H1 (cell line): ENCODE measurements around the gene MDM4. TPM values are rescaled to one million over a fixed set of nuclear protein-coding genes. Genes with fewer than 3 reads are reported as not detected.

Source experiments
- CTCF ChIA-PET: fragments of 300-600 bp; sonication (Branson Sonifier 250); formaldehyde crosslinking; loops from one replicate; lab custom pipeline; 2021; ENCODE audit not compliant: partially characterized antibody; lab: Charles Lee
- POLR2A ChIA-PET: fragments of 300-600 bp; sonication (Branson Sonifier 250); formaldehyde crosslinking; loops from one replicate; lab custom pipeline; 2021; ENCODE audit warnings: inconsistent platforms; ENCODE audit not compliant: partially characterized antibody; lab: Charles Lee
- DNase-seq, 2 experiments: peaks; one replicate each; pipeline versions ENCODE4 v3.0.0 to v3.0.0-alpha.2; 2010 to 2022; ENCODE audit warnings: low spot score in 2 of 2, low read depth in 1 of 2, mixed read lengths in 1 of 2
- FAIRE-seq: peaks from 2 replicates; lab custom pipeline; 2011; peaks lifted over from hg19 to GRCh38; lab: Jason Lieb, UNC
- H2AFZ ChIP-seq: 2 replicates; pipeline ENCODE4 v1.8.1; 2012; ENCODE audit warnings: low read length, inconsistent platforms
- H2AK5ac ChIP-seq: 2 replicates; pipeline ENCODE4 v1.6.1; 2013; ENCODE audit warnings: low read depth, low read length
- H2BK120ac ChIP-seq: replicated peaks from 2 replicates; pipeline ENCODE3; 2013; ENCODE audit warnings: low read depth, low read length, inconsistent platforms
- H2BK12ac ChIP-seq: 2 replicates; pipeline ENCODE4 v1.6.1; 2013; ENCODE audit warnings: low read depth, low read length
- H2BK15ac ChIP-seq: 2 replicates; pipeline ENCODE4 v1.6.1; 2013; ENCODE audit warnings: low read length
- H2BK20ac ChIP-seq: 2 replicates; pipeline ENCODE4 v1.6.1; 2013; ENCODE audit warnings: low read length
- H2BK5ac ChIP-seq: 2 replicates; pipeline ENCODE4 v1.6.1; 2013; ENCODE audit warnings: low read depth, low read length
- H3K14ac ChIP-seq: 2 replicates; pipeline ENCODE4 v1.6.1; 2013; ENCODE audit warnings: inconsistent platforms; ENCODE audit not compliant: insufficient read length
- H3K18ac ChIP-seq: 2 replicates; pipeline ENCODE4 v1.6.1; 2013; ENCODE audit warnings: low read length; ENCODE audit errors: extremely low read depth
- H3K23ac ChIP-seq: 2 replicates; pipeline ENCODE4 v1.6.1; 2013; ENCODE audit warnings: inconsistent platforms; ENCODE audit not compliant: insufficient read length
- H3K23me2 ChIP-seq: 2 replicates; pipeline ENCODE4 v1.6.1; 2013; ENCODE audit warnings: low read depth, low read length
- H3K27ac ChIP-seq: 2 replicates; pipeline ENCODE4 v1.6.1; 2011; ENCODE audit warnings: low read depth, low read length, inconsistent platforms
- H3K27me3 ChIP-seq, 4 experiments: replicated peaks in 1 of 4; 1 replicate in 1 of 4; 2 replicates in 3 of 4; pipeline versions ENCODE4 v1.6.1 to v1.8.1; 2011 to 2013; ENCODE audit warnings: low read length in 3 of 4, mild to moderate bottlenecking in 3 of 4, inconsistent platforms in 2 of 4, mixed read lengths in 2 of 4, moderate library complexity in 1 of 4; ENCODE audit not compliant: control insufficient read depth in 3 of 4, insufficient read depth in 3 of 4; ENCODE audit errors: extremely low read depth in 1 of 4
- H3K36me3 ChIP-seq, 4 experiments: 2 replicates each; pipeline versions ENCODE4 v1.6.1 to v1.8.1; 2011 to 2013; ENCODE audit warnings: mild to moderate bottlenecking in 4 of 4, low read length in 3 of 4, moderate library complexity in 2 of 4, control low read depth in 1 of 4, inconsistent platforms in 1 of 4; ENCODE audit not compliant: insufficient read depth in 4 of 4, control insufficient read depth in 2 of 4
- H3K4ac ChIP-seq: replicated peaks from 2 replicates; pipeline ENCODE3; 2013; ENCODE audit warnings: low read length, low read depth, mixed read lengths, inconsistent platforms; ENCODE audit not compliant: insufficient read length
- H3K4me1 ChIP-seq, 4 experiments: replicated peaks in 1 of 4; 1 replicate in 1 of 4; 2 replicates in 3 of 4; pipeline versions ENCODE4 v1.6.1 to v1.8.1; 2011 to 2013; ENCODE audit warnings: low read length in 3 of 4, inconsistent platforms in 2 of 4, mixed read lengths in 1 of 4; ENCODE audit not compliant: insufficient read depth in 4 of 4, control insufficient read depth in 3 of 4
- H3K4me2 ChIP-seq, 2 experiments: 2 replicates each; pipeline versions ENCODE4 v1.6.1 to v1.8.1; 2011 to 2013; ENCODE audit warnings: low read depth in 2 of 2, low read length in 2 of 2, control low read depth in 1 of 2, inconsistent platforms in 1 of 2, mild to moderate bottlenecking in 1 of 2; ENCODE audit not compliant: insufficient read depth in 1 of 2
- H3K4me3 ChIP-seq, 4 experiments: fragments of 200-600, 300-600 bp in 1 of 4; sonication (generic), shearing (Covaris generic), sonication (Bioruptor Twin) in 1 of 4; 2 replicates each; pipeline versions ENCODE4 v1.5.1 to v1.8.1; 2011 to 2016; ENCODE audit warnings: low read length in 4 of 4, low read depth in 3 of 4, control low read depth in 2 of 4, inconsistent platforms in 2 of 4, mild to moderate bottlenecking in 2 of 4, mixed read lengths in 1 of 4, moderate library complexity in 1 of 4; ENCODE audit not compliant: insufficient read depth in 2 of 4; ENCODE audit errors: extremely low read depth in 1 of 4
- H3K56ac ChIP-seq: replicated peaks from 2 replicates; pipeline ENCODE3; 2013; ENCODE audit warnings: low read depth, mild to moderate bottlenecking, mixed read lengths, low read length, inconsistent platforms; ENCODE audit not compliant: insufficient read length
- H3K79me1 ChIP-seq: 2 replicates; pipeline ENCODE4 v1.6.1; 2013; ENCODE audit warnings: low read depth, low read length, control low read depth
- H3K79me2 ChIP-seq, 2 experiments: 2 replicates each; pipeline versions ENCODE4 v1.6.1 to v1.8.1; 2012 to 2013; ENCODE audit warnings: low read length in 2 of 2, mild to moderate bottlenecking in 2 of 2, inconsistent platforms in 1 of 2; ENCODE audit not compliant: insufficient read depth in 2 of 2, control insufficient read depth in 1 of 2
- H3K9ac ChIP-seq, 4 experiments: replicated peaks in 1 of 4; 1 replicate in 1 of 4; 2 replicates in 3 of 4; pipeline versions ENCODE4 v1.6.1 to v1.8.1; 2011 to 2013; ENCODE audit warnings: low read depth in 3 of 4, low read length in 3 of 4, control low read depth in 2 of 4, mild to moderate bottlenecking in 2 of 4, moderate library complexity in 2 of 4, inconsistent platforms in 1 of 4; ENCODE audit errors: extremely low read depth in 1 of 4
- H3K9me3 ChIP-seq, 2 experiments: 2 replicates each; pipeline versions ENCODE4 v1.6.1 to v1.8.1; 2012 to 2013; ENCODE audit warnings: mild to moderate bottlenecking in 2 of 2, moderate library complexity in 2 of 2, control low read depth in 1 of 2, inconsistent platforms in 1 of 2, low read depth in 1 of 2, low read length in 1 of 2, mixed read lengths in 1 of 2; ENCODE audit not compliant: insufficient read depth in 2 of 2
- H4K20me1 ChIP-seq, 2 experiments: replicated peaks in 1 of 2; 2 replicates each; pipeline versions ENCODE3 to v1.8.1; 2011 to 2013; ENCODE audit warnings: inconsistent platforms in 2 of 2, low read length in 2 of 2, mild to moderate bottlenecking in 1 of 2; ENCODE audit not compliant: insufficient read depth in 2 of 2, control insufficient read depth in 1 of 2
- H4K5ac ChIP-seq: 2 replicates; pipeline ENCODE4 v1.6.1; 2013; ENCODE audit warnings: low read length, low read depth, mixed read lengths, inconsistent platforms; ENCODE audit not compliant: insufficient read length
- H4K8ac ChIP-seq: 2 replicates; pipeline ENCODE4 v1.8.0; 2013; ENCODE audit warnings: mild to moderate bottlenecking, moderate library complexity, low read length, inconsistent platforms; ENCODE audit not compliant: insufficient read depth; ENCODE audit errors: extremely low read depth
- H4K91ac ChIP-seq: replicated peaks from 2 replicates; pipeline ENCODE3; 2013; ENCODE audit warnings: low read length, mixed read lengths, inconsistent platforms; ENCODE audit not compliant: insufficient read length
- BACH1 ChIP-seq: IDR thresholded peaks from 2 replicates; pipeline ENCODE4 v1.6.1; 2012; ENCODE audit warnings: low read length, improper control_type of control experiment
- MAFK ChIP-seq: IDR thresholded peaks from 2 replicates; pipeline ENCODE4 v1.6.1; 2012; ENCODE audit warnings: low read depth, mild to moderate bottlenecking, improper control_type of control experiment, low read length
- PHF8 ChIP-seq: fragments of 200-600 bp; sonication (generic); conservative IDR thresholded peaks from 2 replicates; pipeline ENCODE4 v1.7.1; 2012; ENCODE audit warnings: low read depth, mild to moderate bottlenecking, inconsistent platforms, low read length, moderate library complexity
- WGBS, 2 experiments: shearing (Covaris generic) in 1 of 2; methylation state at CpG; one replicate each; pipeline versions ENCODE4 v1.1.6 to v1.1.7; 2013 to 2015; ENCODE audit warnings: low lambda C conversion rate in 2 of 2, mixed read lengths in 2 of 2, inconsistent platforms in 1 of 2, low coverage in 1 of 2, missing lambda C conversion rate in 1 of 2; ENCODE audit not compliant: insufficient replicate concordance in 2 of 2, insufficient coverage in 1 of 2, insufficient read length in 1 of 2; ENCODE audit errors: extremely low coverage in 1 of 2, missing lambda C conversion rate in 1 of 2; 5-methylcytosine and 5-hydroxymethylcytosine counted together
- polyA plus RNA-seq, 7 experiments: library from polyadenylated mRNA; depleted of rRNA in 3 of 7; stranded (reverse) in 5 of 7; unstranded in 2 of 7; fragments of >200 nt in 5 of 7; fragments of 200-250 nt in 2 of 7; gene quantifications; 1 replicate in 5 of 7; 2 replicates in 1 of 7; 4 replicates in 1 of 7; pipeline versions ENCODE4 v1.2.1 to v1.2.3, GENCODE V29; 2011 to 2013; ENCODE audit warnings: missing spikeins in 2 of 7, mixed read lengths in 2 of 7
- total RNA-seq: library from RNA; stranded (reverse); fragmentation: NEBNext Ultra II Directional; extraction: Animal tissue kit (Norgen Biotek cat#: 25700); gene quantifications from 2 replicates; pipeline ENCODE4 v1.2.1, GENCODE V29; 2021

MDM4 gene
- total and polyA plus RNA-seq, 2 of the 8 experiments (the other 6 are each of a cell fraction or from before 2014, with no cell fraction given): 10.8 to 84.9 TPM

- no peak overlapping the region for H4K5ac ChIP-seq
- H3K18ac ChIP-seq: no peak overlapping the region
- H2BK20ac ChIP-seq: no peak overlapping the region
- H3K27ac ChIP-seq: no peak overlapping the region
- H3K23ac ChIP-seq: no peak overlapping the region
- CTCF ChIA-PET: interaction anchor here (0.7 to 1.2 kb wide), 4 partner anchors 29 to 228 kb away, joined by 3 read pairs; partner anchors contain the start of gene PIK3C2B
- no peak overlapping the region for H3K56ac ChIP-seq
- peaks cover 5 to 59% of the 10 kb centered on the region in 2 experiments for H3K79me2 ChIP-seq
- no peaks in the 10 kb centered on the region for H3K23me2 ChIP-seq
- H3K4me3 ChIP-seq: no peak overlapping the region
- 90% methylated on average over 9 of the region's 9 CpGs; no CpG with 5 or more reads in 1 of the 2 experiments for WGBS, 2 experiments
- no peaks in the 10 kb centered on the region for H3K9me3 ChIP-seq
- no peak overlapping the region for H2AFZ ChIP-seq
- H4K20me1 ChIP-seq: peaks cover 0 to 4% of the 10 kb centered on the region in 2 experiments
- 0 out of 2 replicates have a peak overlapping the region, but pooled peaks have one; percentile 6 for H2BK5ac ChIP-seq
- no peak overlapping the region for H2AK5ac ChIP-seq
- no peak overlapping the region for H2BK120ac ChIP-seq
- no peak overlapping the region for H3K9ac ChIP-seq
- peaks cover 5 to 29% (median 10%) of the 10 kb centered on the region in 4 experiments; a peak in 7 of 8 replicates for H3K36me3 ChIP-seq
- no peak overlapping the region for H2BK12ac ChIP-seq
- peaks cover 8% of the 10 kb centered on the region for H3K79me1 ChIP-seq
- H4K91ac ChIP-seq: no peak overlapping the region
- no peak for FAIRE-seq
- no peak overlapping the region for H4K8ac ChIP-seq
- peaks cover 0 to 4% (median 0%) of the 10 kb centered on the region in 4 experiments; a peak in 1 of 7 replicates for H3K4me1 ChIP-seq
- no peak overlapping the region for H3K4ac ChIP-seq
- POLR2A ChIA-PET: interaction anchor here (0.6 to 6.9 kb wide), 5 partner anchors 7 to 35 kb away, joined by 3 to 54 read pairs (median 3); partner anchors contain the start of gene MDM4
- TF ChIP-seq PHF8: no peak
- TF ChIP-seq MAFK: peak; percentile 58; the same call in 1 of the 2 replicates
- peak; percentile 90 for TF ChIP-seq BACH1
- no peak overlapping the region for H3K4me2 ChIP-seq
- H3K27me3 ChIP-seq: no peaks in the 10 kb centered on the region
- no peak overlapping the region for H3K14ac ChIP-seq
- no peak for DNase-seq
- no peak overlapping the region for H2BK15ac ChIP-seq
Observed at GRCh38 chr1:204523605-204524215, 7.5 kb downstream of the MDM4 start.
